Cerebellar cortex (tissue), 1 donor: ENCODE measurements around the gene MYO10.
A peak's percentile ranks its signal among the peaks of the same experiment; 100 is the strongest.

Experiments
- DNase-seq: peaks from one replicate; pipeline ENCODE4 v3.0.0-alpha.2; 2015; ENCODE audit warnings: low spot score

Gene MYO10

DNA sequence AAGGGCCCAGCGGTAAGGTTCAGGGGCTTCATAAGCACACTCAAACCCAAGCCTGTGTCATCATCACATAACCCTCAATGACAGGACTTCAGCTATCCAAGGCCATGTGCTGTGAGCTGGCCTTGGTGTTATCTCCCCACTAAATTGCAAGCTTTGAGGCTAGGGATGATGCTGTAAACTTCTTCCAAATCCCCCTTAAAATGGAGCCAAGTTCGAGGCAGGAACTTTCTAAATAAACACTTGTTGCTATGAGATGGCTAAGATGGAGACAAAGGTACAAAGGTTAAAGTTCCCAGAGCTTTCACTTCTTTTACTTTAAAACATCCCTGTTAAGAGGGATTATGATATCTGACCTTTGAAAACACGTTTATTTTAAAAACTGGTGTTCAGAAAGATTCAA is 123.6 kb downstream of the MYO10 start:
- no peak for DNase-seq

- DNase-seq = no peak
Measured at GRCh38 chr5:16810208-16810854, 125.8 kb downstream of the MYO10 start.

DNA sequence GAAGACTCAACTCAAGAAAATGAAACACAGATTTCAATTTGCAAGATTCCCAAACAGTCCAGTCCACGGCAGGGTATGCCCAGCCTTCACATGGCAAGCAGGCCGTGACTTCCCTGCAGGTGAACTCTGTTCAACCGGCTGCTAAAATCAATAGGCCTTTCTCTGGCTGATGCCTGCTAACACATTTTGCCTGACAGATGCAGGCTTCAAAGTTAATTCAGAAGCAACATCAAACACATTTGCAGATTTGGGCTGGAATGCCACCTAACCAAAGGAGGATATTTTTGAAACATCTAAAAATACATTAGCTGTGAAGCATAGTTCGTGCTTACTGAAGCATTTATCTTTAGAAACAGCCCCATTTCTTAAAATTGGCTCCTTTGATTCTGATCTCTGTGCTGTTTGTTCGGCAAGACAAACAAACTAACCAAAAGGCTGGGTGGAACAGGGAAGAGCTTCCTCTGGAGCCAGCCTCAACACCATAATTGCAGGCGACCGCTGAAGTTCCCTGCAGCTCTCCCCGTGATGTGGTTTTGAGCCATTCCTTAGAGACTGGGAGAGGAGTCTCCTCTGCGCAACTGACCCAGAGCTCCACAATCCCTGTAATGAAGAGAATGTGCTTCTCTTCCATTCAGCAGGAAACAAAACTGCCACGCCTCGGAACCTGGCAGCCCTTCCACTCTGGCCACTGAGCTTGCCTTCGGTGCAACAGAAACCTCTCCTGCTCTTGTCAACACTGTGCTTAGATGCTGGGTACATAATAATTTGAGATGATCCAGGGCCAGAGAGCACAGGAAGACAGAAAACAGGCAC is 126.5 kb downstream of the MYO10 start:
- DNase-seq = no peak

GRCh38 chr5:16809010-16809394 is 127.1 kb downstream of the MYO10 start:
- no peak for DNase-seq

DNA sequence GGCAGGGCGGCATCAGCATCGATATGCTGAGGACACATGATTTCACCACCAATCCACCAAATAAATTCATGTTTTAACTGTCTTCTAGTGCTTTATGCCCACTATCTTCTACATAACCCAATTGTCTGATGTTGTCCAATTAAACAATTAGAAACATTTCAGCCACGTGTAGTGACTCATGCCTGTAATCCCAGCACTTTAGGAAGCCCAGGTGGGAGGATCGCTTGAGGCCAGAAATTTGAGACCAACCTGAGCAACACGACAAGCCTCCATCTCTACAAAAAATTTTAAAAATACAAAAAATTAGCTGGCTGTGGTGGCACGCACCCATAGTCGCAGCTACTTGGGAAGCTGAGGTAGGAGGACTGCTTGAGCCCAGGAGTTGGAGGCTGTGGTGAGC is 128.1 kb downstream of the MYO10 start:
- DNase-seq = no peak

DNA sequence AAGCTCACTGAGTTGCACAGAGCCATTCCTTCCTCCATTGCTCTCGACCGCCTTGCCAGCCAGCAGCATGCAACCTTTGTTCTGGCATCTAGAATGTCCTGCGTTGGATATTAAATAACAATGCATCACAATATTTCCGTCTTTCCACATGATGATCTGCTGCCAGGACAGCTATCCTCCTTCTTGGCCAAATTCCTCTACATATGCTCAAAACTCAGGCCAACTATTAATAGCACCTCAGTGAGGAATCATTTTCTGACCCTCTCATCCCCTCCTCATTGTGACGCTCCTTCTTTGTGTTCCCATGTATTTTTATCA is 128.6 kb downstream of the MYO10 start:
- DNase-seq = no peak

DNA sequence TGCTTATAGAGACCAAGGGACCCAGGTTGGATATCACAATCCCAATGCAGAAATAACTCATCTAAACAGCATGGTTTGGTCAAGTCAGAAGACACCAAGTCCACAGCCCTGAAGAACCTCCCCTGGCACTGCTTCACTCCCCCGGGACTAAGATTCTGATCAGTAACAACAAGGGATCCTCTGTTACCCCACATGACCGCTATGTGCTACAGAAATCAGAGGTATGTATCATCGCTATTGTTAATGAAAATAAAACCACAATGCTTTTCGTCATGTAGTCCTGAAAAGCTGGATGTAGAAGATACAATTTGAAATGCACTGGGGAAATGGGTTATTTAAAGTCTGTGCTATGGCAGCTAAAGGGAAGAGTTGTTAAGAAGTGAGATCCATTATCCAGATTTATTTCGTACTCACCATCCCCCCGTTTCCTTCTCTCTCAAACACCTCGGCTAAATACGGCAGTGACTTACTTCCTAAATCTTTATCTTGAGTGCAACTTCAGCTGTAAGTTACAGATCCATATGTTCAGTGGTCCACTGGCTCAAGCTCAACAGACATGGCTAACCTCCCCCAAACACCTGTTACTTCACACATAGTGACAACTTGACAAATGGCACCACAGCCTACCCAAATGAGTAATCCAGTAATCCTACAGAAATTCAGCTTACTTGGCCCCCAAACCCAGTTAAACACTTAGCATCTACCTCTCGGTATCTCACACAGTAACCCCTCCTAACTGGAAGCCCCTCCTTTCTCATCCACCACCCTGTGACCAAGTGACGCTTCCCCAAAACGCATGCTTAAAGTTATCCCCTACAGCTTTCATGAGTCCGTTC is 129.2 kb downstream of the MYO10 start:
- DNase-seq = no peak

DNA sequence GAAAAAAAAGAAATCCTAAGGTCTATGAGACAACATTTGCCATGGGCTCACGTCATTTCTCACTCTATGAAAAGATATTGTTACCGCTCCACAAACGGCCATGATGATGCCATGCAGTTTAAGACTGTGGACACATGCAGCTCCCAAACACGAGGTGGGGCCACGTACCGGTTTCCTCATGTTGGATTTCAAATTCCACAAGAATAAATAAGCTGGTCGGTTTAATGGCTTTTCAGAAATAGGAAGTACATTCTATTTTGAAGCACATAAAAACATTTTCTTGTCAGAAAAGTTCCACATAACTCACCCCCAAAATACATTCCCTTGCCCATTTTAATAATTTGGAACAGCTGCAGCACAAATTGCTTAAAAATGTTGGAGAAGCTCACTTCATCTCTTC is 130.6 kb downstream of the MYO10 start:
- no peak for DNase-seq

GRCh38 chr5:16803831-16804230 is 132.3 kb downstream of the MYO10 start:
- DNase-seq = no peak

GRCh38 chr5:16800477-16800876 is 135.6 kb downstream of the MYO10 start:
- DNase-seq = no peak

DNA sequence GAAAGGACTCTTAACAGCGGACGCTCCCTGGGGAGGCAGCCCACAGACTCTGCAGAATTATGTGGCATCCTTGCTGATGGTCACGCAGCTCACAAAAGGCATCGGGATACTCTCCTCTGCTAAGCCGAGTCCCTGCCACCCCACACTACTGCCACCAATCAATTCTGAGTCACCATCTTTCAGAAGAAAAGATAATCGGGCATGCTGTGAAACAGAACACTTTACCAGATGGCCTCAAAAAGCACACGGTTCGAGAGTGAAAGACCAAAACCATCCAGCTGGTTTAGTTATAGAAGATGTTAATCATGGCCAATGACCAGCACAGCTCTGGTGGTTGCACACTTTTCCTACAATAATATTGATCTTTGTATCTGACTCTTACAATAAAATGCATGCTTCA is 136.3 kb downstream of the MYO10 start:
- DNase-seq = no peak

GRCh38 chr5:16797951-16798350 is 138.1 kb downstream of the MYO10 start:
- DNase-seq = no peak

DNA sequence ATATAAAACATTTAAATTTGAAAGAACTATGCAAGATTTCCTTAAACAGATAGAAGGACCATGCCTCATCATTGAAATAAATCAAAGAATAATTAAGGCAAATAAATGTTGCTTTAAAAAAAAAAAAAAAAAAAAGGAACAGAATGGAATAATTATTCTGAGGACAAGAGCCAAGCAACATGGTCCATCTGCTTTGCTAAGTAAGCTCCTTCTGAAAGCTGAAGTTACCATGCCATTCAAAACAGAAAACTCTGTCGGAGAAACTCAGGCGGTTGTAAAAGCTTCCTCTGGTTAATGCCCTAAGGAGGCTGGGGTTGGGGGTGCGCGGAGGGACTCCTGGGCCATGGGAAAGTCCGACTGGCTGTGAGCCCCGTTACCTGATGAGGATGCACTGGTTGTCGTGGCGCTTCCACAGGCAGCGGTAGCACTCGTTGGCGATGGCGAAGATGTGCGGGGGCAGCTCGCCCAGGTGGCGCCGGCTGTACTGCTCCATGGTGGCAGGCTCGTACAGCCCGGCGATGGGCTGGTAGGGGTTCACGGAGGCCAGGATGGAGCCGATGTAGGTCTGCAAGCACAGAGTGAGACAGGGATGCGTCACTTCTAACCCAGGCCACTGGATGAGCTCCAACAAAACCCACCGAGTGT is 141.7 kb downstream of the MYO10 start:
- peak; percentile 51 for DNase-seq

DNA sequence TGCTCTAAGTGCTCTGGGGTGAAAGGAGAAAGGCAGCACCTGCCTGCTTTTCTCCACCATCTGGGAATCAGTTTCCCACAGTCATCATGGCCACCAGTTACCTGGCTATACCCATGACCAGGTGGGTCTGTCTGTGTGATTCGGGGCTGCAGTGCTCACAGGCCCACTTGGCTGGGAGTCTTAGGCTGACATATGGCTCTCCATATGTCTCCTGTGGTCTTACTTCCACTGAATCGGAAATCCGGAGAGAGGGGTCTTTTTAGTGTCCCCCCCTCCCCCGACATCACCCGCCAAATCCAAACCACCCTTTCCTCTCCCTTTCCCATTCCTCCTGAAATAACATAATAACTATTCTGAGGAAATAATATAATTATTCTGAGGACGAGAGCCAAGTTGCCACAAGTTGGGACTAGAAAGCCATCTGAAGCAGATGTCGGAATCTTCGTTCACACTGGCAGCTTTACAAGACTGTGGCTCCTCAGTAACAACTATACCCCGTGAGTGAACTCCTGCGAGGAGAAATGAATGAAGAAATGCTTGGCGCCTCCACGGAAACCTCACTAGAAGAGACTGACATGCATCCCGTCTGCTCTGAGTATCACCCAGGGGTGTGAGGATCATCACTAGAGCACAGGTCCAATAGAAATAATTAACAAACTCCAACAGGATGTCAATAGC is 143.4 kb downstream of the MYO10 start:
- DNase-seq = peak; percentile 69

DNA sequence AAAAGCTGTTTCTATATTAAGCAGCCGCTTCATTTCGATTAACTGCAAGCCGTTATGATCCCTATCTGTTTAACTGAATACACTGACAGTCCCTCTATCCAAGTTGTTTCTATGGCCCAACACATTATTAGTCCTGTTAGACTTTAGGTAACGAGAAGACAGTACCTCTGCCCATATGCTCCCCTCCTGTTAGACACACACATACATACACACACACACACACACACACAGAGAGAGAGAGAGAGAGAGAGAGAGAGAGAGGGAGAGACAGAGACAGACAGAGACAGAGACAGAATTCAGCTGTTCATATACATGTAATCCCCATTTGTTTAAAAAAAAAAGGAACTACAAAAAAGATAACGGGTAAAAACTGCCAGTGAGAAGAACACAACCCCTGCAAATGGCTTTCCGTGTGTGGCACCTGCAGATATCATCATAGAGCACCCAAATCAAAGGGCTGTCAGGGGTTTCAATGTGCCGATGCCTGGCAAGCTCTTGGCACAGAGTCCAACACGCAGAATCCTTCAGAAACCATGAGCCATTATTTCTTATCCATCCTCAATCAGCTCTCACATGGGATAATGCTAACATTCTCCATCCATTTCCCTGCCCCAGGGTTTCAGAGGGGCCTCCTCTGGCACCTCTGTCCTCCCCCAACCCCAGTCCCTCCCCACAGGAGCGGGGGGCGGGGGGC is 144.0 kb downstream of the MYO10 start:
- no peak for DNase-seq

DNA sequence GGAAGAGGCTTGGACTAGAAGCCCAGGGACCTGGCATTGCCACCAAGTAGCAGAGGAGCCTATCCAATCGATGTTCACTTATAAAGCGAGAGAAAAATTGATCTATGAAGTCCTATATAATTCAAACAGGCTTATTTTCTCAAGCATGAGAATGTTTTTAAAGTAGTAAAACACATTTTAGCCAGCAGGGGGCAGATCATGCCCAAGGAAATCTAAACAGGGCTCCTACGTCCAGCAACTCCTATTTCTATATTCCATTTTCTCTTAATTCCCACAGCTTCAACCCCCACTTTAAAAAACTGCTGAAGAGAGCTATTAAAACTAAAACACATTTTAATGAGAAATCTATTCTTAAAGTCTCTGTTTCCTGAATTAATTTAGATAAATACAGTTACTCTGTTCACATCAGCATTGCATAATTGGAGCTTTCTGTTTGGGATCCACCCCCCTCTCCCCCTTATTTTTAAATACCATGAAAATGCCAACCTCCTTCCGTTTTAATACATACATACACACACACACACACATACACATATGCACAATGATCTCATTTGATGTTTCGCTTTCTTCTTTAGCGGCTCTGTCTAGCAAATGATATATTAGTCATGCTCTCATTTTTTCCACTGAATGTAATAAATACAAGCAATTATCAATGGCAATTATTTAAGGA is 144.9 kb downstream of the MYO10 start:
- DNase-seq = peak; percentile 73

- DNase-seq = no peak
Measured at GRCh38 chr5:16788957-16789356, 147.1 kb downstream of the MYO10 start.

- DNase-seq = no peak
Measured at GRCh38 chr5:16787278-16787677, 148.8 kb downstream of the MYO10 start.

DNA sequence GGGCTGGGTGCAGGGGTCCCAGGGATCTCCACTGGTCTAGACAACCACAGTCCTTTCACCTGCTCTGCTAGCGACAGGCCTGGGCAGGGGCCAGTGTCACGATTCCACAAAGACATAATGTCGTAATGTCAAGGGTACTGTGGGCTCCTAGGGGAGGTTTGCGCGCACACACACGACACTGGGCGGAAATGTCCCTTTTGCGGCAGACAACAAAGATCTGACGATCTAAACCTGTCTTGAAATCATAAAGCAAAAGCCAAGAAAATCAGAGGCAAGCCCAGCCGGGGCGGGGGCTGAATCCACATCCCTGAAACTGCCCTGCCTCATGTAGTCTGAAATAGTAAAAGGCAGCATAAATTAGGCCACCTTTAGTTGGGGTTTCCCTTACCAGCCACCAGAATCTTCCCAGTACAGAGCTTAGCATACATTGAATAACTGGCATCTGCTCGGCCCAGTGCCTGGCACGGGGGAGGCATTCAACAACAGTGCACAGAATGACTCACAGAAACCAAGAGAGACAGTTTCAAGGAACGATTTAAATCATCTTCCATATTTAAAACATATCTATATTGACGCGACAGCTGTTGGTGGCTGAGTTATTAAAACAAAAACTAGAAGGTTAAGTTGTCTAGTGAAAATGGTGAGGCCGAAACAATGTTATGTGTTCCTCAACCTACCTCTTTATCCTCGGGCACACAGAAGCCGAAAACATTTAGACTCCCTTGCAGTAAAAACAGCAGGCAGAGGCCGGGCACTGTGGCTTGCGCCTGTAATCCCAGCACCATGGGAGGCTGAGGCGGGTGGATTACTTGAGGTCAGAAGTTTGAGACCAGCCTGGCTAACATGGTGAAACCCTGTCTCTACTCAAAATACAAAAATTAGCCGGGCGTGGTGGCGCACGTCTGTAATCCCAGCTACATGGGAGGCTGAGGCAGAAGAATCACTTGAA is 151.0 kb downstream of the MYO10 start:
- DNase-seq = no peak

DNA sequence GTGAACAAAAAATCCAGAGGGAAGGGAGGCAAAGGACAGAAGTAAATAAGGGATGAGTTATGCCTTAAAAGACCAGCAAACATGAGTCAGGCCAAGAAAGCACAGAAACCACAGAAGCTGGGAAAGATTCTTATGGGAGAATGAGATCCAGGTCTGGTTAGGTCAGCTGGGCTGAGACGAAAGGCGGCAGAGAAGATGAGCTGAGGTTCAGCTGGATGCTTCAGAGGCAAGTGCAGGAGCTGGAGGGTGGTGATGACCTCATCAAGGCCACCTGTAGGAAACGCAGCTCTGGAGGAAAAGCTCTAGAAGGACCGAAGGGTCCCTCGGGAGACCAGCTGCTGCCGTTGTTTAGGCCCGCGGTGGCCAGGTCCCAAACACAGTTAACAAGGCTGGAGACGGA is 152.0 kb downstream of the MYO10 start:
- DNase-seq = no peak
